HG03558 (cell line): Measurements from ENCODE around the gene LGMN.
"Not testable (repeated sequence)": the region's sequence is repeated elsewhere in the genome, so short reads cannot be mapped to it uniquely, and the experiment has no call there.

ENCODE experiments used
- ATAC-seq: cut with Tn5 transposase; IDR thresholded peaks from one replicate; pipeline ENCODE4 v1.9.1; 2021; ENCODE audit warnings: moderate number of reproducible peaks; ENCODE audit not compliant: unreplicated experiment; ENCODE audit errors: extremely low read depth

The LGMN gene

DNA sequence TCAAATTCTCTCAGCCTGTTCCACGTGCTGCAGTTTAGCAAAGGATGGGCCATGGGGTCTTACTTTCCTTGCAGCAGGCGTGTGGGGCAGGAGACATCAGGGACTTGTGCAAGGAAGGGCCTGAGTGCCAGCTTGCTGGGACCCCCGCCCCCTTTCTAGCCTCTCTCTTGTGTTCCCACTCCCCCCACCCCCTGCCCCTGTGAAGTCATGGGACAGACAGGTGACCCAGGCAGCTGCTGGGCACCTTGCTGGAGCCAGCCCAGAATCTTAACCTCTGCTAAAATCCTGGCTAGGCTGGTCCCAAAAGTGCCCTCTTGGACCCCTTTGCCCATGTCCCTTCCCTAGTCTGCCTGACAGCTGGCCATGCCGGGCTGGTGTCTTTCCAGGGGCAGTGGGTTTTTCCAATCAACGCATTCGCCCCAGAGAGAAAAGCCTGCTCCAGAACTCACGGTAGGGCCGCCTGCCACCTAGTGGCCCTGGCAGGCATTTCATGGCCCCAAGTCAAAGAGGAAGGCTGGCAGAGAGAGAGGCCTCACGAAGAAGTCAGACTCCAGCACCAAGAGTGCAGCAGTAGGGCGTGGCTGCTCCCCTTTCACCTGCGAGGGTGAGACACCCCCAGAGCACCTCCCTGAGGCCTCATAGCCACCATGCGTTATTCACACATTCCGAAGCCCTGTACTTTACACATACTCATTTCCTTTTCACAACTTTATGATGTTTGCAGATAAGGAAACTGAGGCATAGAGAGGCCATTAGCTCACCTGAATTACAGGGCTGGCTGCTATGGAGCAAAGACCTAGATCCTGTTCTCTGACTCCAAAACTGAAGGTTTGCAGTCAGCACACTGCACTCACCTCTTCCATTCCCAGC lies 67.4 kb downstream of the LGMN start:
- no peak for ATAC-seq

DNA sequence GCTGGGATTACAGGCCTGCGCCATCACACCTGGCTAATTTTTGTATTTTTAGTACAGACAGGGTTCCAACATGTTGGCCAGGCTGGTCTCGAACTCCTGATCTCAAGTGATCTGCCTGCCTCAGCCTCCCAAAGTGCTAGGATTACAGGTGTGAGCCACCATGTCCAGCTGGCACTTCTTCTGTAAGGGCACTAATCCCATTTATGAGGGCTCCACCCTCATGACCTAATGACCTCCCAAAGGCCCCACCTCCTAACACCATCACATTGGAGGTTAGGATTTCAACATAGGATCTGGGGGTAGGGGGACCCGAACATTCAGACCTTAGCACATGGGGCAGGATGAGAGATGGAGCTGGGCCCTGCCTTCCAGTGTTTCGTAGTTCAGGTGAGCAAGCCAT lies 68.1 kb downstream of the LGMN start:
- not testable (repeated sequence) for ATAC-seq

DNA sequence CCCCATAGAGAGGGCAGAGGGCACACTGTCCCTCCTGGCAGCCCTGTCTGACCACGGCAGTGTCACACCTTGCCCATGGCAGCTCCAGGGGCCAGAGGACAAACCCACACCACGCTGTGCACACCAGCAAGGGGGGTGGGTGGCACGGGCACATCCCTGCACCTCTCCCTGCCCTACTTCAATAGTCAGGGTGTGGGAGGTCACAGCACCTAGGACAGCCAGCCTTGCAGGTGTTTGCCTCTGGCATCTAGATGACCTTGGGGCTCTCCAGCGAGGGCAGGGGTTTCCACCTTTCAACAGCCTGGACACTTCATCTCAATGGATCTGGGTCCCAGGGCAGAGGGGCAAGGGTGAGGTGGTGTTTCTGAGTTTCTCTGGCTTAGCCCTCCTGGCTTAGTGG lies 69.2 kb downstream of the LGMN start:
- ATAC-seq = no peak

DNA sequence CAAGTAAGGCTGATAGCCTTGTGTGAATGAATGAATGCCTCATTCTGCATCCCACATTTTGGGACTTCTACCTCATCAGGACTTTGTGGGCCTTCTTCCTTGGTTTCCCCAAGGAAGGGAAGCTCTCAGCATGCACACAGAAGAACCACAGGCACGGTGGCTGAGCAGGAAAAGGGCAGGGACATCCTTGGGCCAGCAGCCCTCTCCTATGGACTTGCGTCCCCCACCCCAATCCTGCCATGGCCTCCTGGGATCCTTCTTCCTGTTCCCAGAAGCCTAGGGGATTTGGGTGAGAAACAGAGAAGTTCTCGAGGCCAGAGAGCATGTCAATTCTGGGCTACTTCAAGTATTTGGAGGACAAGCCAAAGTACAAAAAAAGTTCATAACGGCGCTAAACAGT lies 69.7 kb downstream of the LGMN start:
- no peak for ATAC-seq

DNA sequence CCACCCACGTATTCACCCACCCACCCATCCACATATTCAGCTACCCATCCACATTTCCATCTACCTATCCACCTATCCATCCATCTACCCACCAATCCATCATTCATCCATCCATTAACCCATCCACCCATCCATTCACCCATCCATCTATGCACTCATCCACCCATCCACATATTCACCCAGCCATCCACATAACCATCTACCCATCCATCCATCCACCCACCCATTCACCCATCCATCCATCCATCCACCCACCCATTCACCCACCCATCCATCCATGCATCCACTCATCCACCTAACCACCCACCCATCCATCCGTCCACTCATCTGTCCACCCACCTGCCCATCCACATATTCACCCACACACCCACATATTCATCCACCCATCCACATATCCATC lies 70.5 kb downstream of the LGMN start:
- no peak for ATAC-seq

GRCh38 chr14:92677087-92677668 lies 71.2 kb downstream of the LGMN start:
- ATAC-seq = peak; percentile 55

GRCh38 chr14:92676403-92677086 lies 71.9 kb downstream of the LGMN start:
- no peak for ATAC-seq

DNA sequence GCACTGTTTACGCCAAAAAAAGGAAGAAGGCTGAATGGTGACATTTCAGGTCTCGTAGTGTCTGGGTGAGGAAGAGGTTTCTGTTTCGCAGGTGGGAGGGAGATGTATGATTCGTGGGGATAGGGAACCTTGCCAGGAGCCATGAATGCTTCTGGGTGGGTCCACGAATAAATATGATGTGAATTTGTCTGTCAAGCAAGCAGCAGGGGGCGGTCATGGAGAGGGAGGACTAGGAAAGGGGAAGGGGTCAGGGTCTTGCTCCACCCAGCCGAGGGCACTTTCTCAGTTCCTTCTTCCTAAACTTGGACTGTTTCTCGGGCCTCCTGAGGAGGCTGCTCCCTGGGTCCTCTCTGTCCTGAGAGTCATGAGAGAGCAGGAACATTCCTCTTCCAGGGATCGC lies 72.5 kb downstream of the LGMN start:
- ATAC-seq = no peak

GRCh38 chr14:92675421-92675820 lies 73.0 kb downstream of the LGMN start:
- no peak for ATAC-seq

DNA sequence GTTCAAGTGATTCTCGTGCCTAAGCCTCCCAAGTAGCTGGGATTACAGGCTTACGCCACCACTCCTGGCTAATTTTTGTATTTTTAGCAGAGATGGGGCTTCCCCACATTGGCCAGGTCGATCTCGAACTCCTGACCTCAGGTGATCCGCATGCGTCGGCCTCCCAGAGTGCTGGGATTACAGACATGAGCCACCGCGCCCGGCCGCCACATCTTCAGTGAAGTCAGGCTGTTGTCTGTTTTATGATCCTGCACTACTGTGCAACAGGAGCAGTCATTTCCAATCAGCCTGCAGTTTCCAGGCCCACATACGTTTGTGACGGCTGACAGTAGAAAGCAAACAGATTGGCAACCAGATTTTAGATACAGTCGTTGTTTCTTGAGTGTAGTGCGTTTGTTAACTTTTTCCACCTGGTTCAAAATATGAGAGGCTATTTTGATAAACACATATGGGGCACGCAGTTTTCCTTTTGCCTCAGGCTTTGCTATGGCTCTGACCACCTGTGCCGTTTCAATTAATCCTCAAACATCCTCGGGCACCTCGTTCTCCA lies 74.8 kb downstream of the LGMN start:
- ATAC-seq = no peak

DNA sequence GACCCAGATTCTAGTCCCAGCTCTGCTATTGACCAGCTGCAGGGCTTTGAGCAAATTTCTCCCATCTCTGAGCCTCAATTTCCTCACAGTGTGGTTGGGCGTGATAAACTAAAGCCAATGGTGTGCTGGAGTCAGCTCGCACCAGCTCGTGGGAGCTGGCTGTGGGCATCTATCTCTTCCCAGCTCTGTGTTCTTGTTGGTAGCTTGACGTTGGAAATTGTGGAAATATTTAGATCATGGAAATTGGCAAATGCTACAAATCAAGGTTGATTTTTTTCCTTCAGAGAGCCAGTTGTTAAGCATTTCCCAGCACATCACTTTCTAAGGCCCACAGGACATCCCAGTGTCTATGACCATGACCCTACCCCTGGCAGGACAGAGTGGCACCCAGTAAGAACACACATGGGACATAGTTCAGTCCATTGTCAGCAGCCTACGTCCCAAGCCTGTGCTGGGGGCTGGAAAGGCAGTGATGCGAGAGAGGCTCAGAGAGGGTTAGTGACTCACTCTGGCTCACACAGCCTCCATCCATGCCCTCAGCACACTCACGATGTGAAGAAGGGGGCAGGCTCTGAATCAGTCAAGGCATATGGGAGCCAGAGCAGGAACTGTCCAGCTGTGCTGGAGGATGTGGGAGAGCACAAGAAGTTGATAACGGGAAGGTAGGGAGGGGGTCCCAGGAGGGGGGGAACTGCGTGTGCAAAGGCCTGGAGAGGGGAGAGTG lies 77.6 kb downstream of the LGMN start:
- no peak for ATAC-seq

GRCh38 chr14:92670160-92670559 lies 78.3 kb downstream of the LGMN start:
- no peak for ATAC-seq

GRCh38 chr14:92668276-92668973 lies 80.0 kb downstream of the LGMN start:
- ATAC-seq = no peak

- no peak for ATAC-seq
Measured at GRCh38 chr14:92666251-92666650, 82.2 kb downstream of the LGMN start.

GRCh38 chr14:92665661-92666110 lies 82.7 kb downstream of the LGMN start:
- ATAC-seq = no peak

DNA sequence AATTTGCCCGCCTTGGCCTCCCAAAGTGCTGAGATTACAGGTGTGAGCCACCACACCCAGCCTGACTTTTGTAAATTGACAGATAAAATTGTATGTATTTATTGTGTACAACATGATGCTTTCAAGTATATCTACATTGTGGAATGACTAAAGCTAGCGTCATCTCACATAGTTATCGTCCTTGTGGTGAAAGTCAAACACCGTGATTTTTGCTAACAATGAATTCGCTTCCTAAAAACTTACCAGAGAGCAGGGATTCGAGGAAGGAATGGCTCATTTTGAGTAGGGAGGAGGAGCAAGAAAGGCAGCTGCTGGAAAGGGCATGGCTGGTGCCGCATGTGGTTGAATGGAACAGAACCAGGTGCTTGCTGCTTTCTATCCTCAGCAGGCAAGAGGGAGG lies 85.4 kb downstream of the LGMN start:
- ATAC-seq = no peak

- ATAC-seq = no peak
Measured at GRCh38 chr14:92660571-92660970, 87.9 kb downstream of the LGMN start.

GRCh38 chr14:92659765-92660561 lies 88.5 kb downstream of the LGMN start:
- ATAC-seq = no peak

DNA sequence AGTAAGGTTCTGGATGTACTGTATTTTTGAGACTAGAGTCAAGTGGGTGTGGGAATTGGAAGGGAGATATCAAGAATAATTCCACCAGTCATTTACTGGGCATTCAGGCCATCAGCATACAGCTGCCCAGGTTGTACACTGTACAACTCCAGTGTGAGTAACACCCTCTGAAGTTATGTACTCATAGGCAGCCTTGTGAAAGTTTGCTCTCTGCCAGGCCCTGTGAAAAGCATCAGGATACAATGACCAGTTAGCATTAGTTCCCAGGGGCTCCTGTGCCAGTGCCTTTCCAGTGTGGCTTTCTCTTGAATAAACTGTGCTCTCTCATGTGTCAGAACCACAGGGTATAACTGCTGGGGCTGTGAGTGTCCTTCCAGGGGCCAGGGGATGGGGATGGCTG lies 89.7 kb downstream of the LGMN start:
- no peak for ATAC-seq
